KBM-7 (cell line): ENCODE results near the gene SURF4.
A peak's percentile ranks its signal among the peaks of the same experiment; 100 is the strongest.

Source experiments
- DNase-seq: peaks from one replicate; pipeline ENCODE4 v3.0.0-alpha.2; 2015
- in situ Hi-C: fragments of 300-500 bp; cut with MboI; formaldehyde crosslinking; loops from 2 replicates; pipeline ENCODE4 v1.14.3; 2020; ENCODE audit warnings: low sequenced_read_pairs, low pct_unique_long_range_greater_than_20kb, mixed read lengths

SURF4 gene

GRCh38 chr9:133357656-133358055 lies 18.2 kb downstream of the SURF4 start:
- DNase-seq = no peak
- in situ Hi-C loops = no loop called here

GRCh38 chr9:133356391-133357091 lies 19.3 kb downstream of the SURF4 start, which contains the start of the genes SURF1 and SURF2:
SURF1 (minus strand) TSS chr9:133356487; CDS start chr9:133356453, 34 bp downstream.
SURF2 (plus strand) TSS chr9:133356550; CDS start chr9:133356593, 43 bp downstream.
- DNase-seq = peak; percentile 63

GRCh38 chr9:133355881-133356357 lies 19.9 kb downstream of the SURF4 start:
- in situ Hi-C loops = no loop called here
- DNase-seq = no peak

More at GRCh38 chr9:133356391-133357091, 19.3 kb downstream of the SURF4 start, which contains the start of the genes SURF1 and SURF2:
- in situ Hi-C loops = no loop called here

GRCh38 chr9:133354766-133355165 lies 21.1 kb downstream of the SURF4 start:
- in situ Hi-C loops = no loop called here
- DNase-seq = no peak

GRCh38 chr9:133353548-133353947 lies 22.3 kb downstream of the SURF4 start:
- in situ Hi-C loops = no loop called here
- no peak for DNase-seq

- DNase-seq = no peak
- in situ Hi-C loops = no loop called here
These were observed 23.1 kb downstream of the SURF4 start for GRCh38 chr9:133352635-133353340.

GRCh38 chr9:133351908-133352634 lies 23.8 kb downstream of the SURF4 start:
- peak; percentile 68 for DNase-seq
- in situ Hi-C loops = no loop called here

GRCh38 chr9:133351526-133351907 lies 24.3 kb downstream of the SURF4 start:
- in situ Hi-C loops = no loop called here

GRCh38 chr9:133349965-133350616 lies 25.8 kb downstream of the SURF4 start:
- DNase-seq = no peak

More at GRCh38 chr9:133351526-133351907, 24.3 kb downstream of the SURF4 start:
- DNase-seq = no peak

GRCh38 chr9:133348718-133349573 lies 26.9 kb downstream of the SURF4 start:
- no peak for DNase-seq
- in situ Hi-C loops = no loop called here

More at GRCh38 chr9:133349965-133350616, 25.8 kb downstream of the SURF4 start:
- in situ Hi-C loops = no loop called here

- in situ Hi-C loops = no loop called here
- DNase-seq = peak; percentile 99
These were observed 27.7 kb downstream of the SURF4 start, which contains the start of the genes MED22 and RPL7A for GRCh38 chr9:133347985-133348717. MED22 (minus strand) TSS chr9:133348131; CDS start chr9:133346662, 1,469 bp downstream. RPL7A (plus strand) TSS chr9:133348218; CDS start chr9:133348244, 26 bp downstream.

GRCh38 chr9:133347515-133347984 lies 28.3 kb downstream of the SURF4 start:
- in situ Hi-C loops = no loop called here

GRCh38 chr9:133346021-133346785 lies 29.7 kb downstream of the SURF4 start:
- in situ Hi-C loops = no loop called here
- no peak for DNase-seq

More at GRCh38 chr9:133347515-133347984, 28.3 kb downstream of the SURF4 start:
- no peak for DNase-seq

GRCh38 chr9:133345596-133345995 lies 30.3 kb downstream of the SURF4 start:
- in situ Hi-C loops = no loop called here

GRCh38 chr9:133344979-133345378 lies 30.9 kb downstream of the SURF4 start:
- DNase-seq = no peak
- in situ Hi-C loops = no loop called here

More at GRCh38 chr9:133345596-133345995, 30.3 kb downstream of the SURF4 start:
- DNase-seq = no peak

GRCh38 chr9:133344071-133344470 lies 31.8 kb downstream of the SURF4 start:
- no peak for DNase-seq
- in situ Hi-C loops = no loop called here
